ENCODE results near the gene DVL1.

Gene DVL1

GRCh38 chr1:1340185-1340584 is 9.0 kb downstream of the DVL1 start:
- no peak for DNase-seq

GRCh38 chr1:1338278-1338677 is 10.9 kb downstream of the DVL1 start:
- DNase-seq, result no peak

- DNase-seq, result no peak
Measured at GRCh38 chr1:1337793-1338147, 11.4 kb downstream of the DVL1 start.

- DNase-seq, result no peak
Measured at GRCh38 chr1:1336931-1337792, 12.1 kb downstream of the DVL1 start.

- no peak for DNase-seq
Measured at GRCh38 chr1:1336446-1336845, 12.8 kb downstream of the DVL1 start.

GRCh38 chr1:1335792-1336248 is 13.4 kb downstream of the DVL1 start:
- DNase-seq, result no peak

GRCh38 chr1:1335283-1335682 is 13.9 kb downstream of the DVL1 start:
- DNase-seq, result no peak

GRCh38 chr1:1334835-1335234 is 14.4 kb downstream of the DVL1 start:
- DNase-seq, result no peak

- no peak for DNase-seq
Measured at GRCh38 chr1:1333551-1334241, 15.5 kb downstream of the DVL1 start.

- no peak for DNase-seq
Measured at GRCh38 chr1:1332774-1333480, 16.3 kb downstream of the DVL1 start.

GRCh38 chr1:1332031-1332755 is 17.0 kb downstream of the DVL1 start:
- DNase-seq, result no peak

- no peak for DNase-seq
Measured at GRCh38 chr1:1331068-1331965, 17.9 kb downstream of the DVL1 start, which contains the start of gene TAS1R3. TAS1R3 (plus strand) TSS chr1:1331280; CDS start chr1:1331346, 66 bp downstream.

- DNase-seq, result peak; percentile 21
Measured at GRCh38 chr1:1330366-1331067, 18.7 kb downstream of the DVL1 start.

- no peak for DNase-seq
Measured at GRCh38 chr1:1329304-1330210, 19.7 kb downstream of the DVL1 start.

- DNase-seq, result no peak
Measured at GRCh38 chr1:1328254-1328653, 21.0 kb downstream of the DVL1 start.

GRCh38 chr1:1327291-1327690 is 21.9 kb downstream of the DVL1 start:
- no peak for DNase-seq

- DNase-seq, result no peak
Measured at GRCh38 chr1:1326075-1326605, 23.1 kb downstream of the DVL1 start.

- no peak for DNase-seq
Measured at GRCh38 chr1:1325288-1326074, 23.7 kb downstream of the DVL1 start.
